ENCODE measurements around the gene AGBL4. TPM values are rescaled to one million over a fixed set of nuclear protein-coding genes. Genes with fewer than 3 reads are reported as not detected.

Gene AGBL4
- total and polyA plus RNA-seq, 2 of the 4 experiments (the other 2 are of a cell fraction) = not detected

GRCh38 chr1:48558366-48558765, 1465.4 kb downstream of the AGBL4 start:
- Histone ChIP-seq H3K23ac (ENCODE audit: low read depth, low read length) (no peak overlapping the region), H3K14ac (replicated peaks; ENCODE audit: low read depth, low read length) (no peak overlapping the region), H3K27me3 (ENCODE audit: control insufficient read depth, insufficient read depth, low read length) (no peaks in the 10 kb centered on the region), H2AK5ac (ENCODE audit: low read depth, low read length) (no peak overlapping the region), H3K27ac (ENCODE audit: insufficient read depth, low read length) (no peak overlapping the region), H4K5ac (ENCODE audit: low read depth, low read length) (no peak overlapping the region), H3K4me2 (ENCODE audit: low read depth, low read length) (no peak overlapping the region), H4K20me1 (ENCODE audit: insufficient read depth, low read length) (no peaks in the 10 kb centered on the region), H3K36me3 (ENCODE audit: control insufficient read depth, insufficient read depth, low read length) (no peaks in the 10 kb centered on the region), H2AK9ac (replicated peaks; ENCODE audit: low read depth, low read length, poor library complexity) (no peak overlapping the region), H3K4me1 (ENCODE audit: control insufficient read depth, insufficient read depth, low read length) (no peaks in the 10 kb centered on the region), H3K9me1 (ENCODE audit: insufficient read depth, low read length) (no peaks in the 10 kb centered on the region), H4K8ac (ENCODE audit: low read depth in 2 of 2, low read length in 2 of 2) (no peak overlapping the region), H4K91ac (ENCODE audit: insufficient read depth, low read depth, low read length) (no peak overlapping the region), H2BK15ac (ENCODE audit: low read depth, low read length) (no peak overlapping the region), H2BK120ac (ENCODE audit: low read depth, low read length) (no peak overlapping the region), H3K18ac (ENCODE audit: low read depth, low read length) (no peak overlapping the region), H3K4me3 (ENCODE audit: insufficient read depth, low read depth, low read length) (no peak overlapping the region), H3K9me3 (ENCODE audit: control insufficient read depth, insufficient read depth, low read length) (no peaks in the 10 kb centered on the region), H2AFZ (replicated peaks; ENCODE audit: low read length, poor library complexity) (no peak overlapping the region), H2BK5ac (ENCODE audit: low read depth, low read length, poor library complexity, severe bottlenecking) (no peak overlapping the region), H3K56ac (ENCODE audit: extremely low read depth, insufficient read depth, low read length) (no peak overlapping the region), H2BK20ac (ENCODE audit: low read depth, low read length) (no peak overlapping the region), H3K79me1 (ENCODE audit: low read depth in 1 of 2, low read length in 2 of 2) (no peaks in the 10 kb centered on the region), H3K9ac (ENCODE audit: low read depth, low read length) (no peak overlapping the region), H3K4ac (ENCODE audit: low read depth, low read length) (no peak overlapping the region)
- dilution Hi-C loops (cut with HindIII; ENCODE audit: low sequenced_read_pairs, unreplicated experiment) (no loop called here), in situ Hi-C loops (cut with MboI; ENCODE audit: low sequenced_read_pairs) (no loop called here), intact Hi-C loops (cut with micrococcal nuclease) (no loop called here)
- CTCF ChIA-PET = no interaction called here
- TF ChIP-seq SMC3 (IDR thresholded peaks at IDR 0.05; ENCODE audit: low read depth, low read length) = no peak
- no peak for TF ChIP-seq BHLHE40 (IDR thresholded peaks at IDR 0.05; ENCODE audit: low read depth, low read length)
- no peak for DNase-seq
- POLR2A ChIA-PET (ENCODE audit: unreplicated experiment) = no interaction called here
- no peak for ATAC-seq (ENCODE audit: low read depth)
- BruUV-seq (replicated peaks) = no TSS peak
- WGBS, 2 experiments (ENCODE audit: extremely low coverage in 2 of 2, insufficient read length in 1 of 2) = no CpG with 5 or more reads among the region's 2 CpGs
